ENCODE measurements around the gene HOXC9.

DNA sequence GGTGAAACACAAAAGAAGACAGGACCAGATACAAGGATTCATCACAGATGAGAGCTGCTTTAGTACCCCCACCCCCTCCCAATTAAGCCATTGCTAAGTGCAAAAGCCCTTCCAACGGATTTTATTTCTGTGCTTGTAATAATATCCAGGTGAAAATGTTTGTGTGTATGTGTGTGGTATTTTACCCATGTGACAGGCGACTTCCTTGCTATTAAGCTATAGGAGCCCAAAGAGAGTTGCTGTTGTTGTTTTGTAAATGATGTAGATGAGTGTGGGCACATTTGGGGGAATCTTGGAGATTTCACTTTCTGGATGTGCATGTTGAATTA lies 50.5 kb downstream of the HOXC9 start:
- TF ChIP-seq POLR2AphosphoS5 (IDR thresholded peaks at IDR 0.05; ENCODE audit: low read depth, low read length) (no peak), SIN3A (IDR thresholded peaks at IDR 0.05; ENCODE audit: borderline replicate concordance, insufficient read depth, low read length) (no peak)

Measured in PFSK-1 (cell line).